ENCODE results near the gene CCDC34.

- TF ChIP-seq POLR2A (IDR thresholded peaks at IDR 0.05) (no peak), EP300 (IDR thresholded peaks at IDR 0.05) (no peak), CTCF (IDR thresholded peaks at IDR 0.05) (no peak), POLR2AphosphoS5 (IDR thresholded peaks at IDR 0.05) (no peak)
These were observed 35.4 kb upstream of the CCDC34 start for GRCh38 chr11:27398400-27398770.

Data from stomach (tissue), 4 donors.